Measurements from ENCODE around the gene LBX2. TPM values are rescaled to one million over a fixed set of nuclear protein-coding genes. Genes with fewer than 3 reads are reported as not detected.

The LBX2 gene
- total RNA-seq: 1.5 and 6.7 TPM in 2 replicates

GRCh38 chr2:74499267-74499939, at the start of gene LBX2:
LBX2 (minus strand) TSS chr2:74499603; CDS start chr2:74499537, 66 bp downstream.

GRCh38 chr2:74529357-74530238, 30.2 kb upstream of the LBX2 start, which contains the start of the genes AUP1 and HTRA2:
AUP1 (minus strand) TSS chr2:74529706; CDS start chr2:74529629, 77 bp downstream.
HTRA2 (plus strand) TSS chr2:74529933; CDS start chr2:74530007, 74 bp downstream.

GRCh38 chr2:74525717-74526648, 26.6 kb upstream of the LBX2 start, which contains the start of gene DQX1:
DQX1 (minus strand) TSS chr2:74526231; CDS start chr2:74525729, 502 bp downstream.

GRCh38 chr2:74514368-74515270, 15.2 kb upstream of the LBX2 start, which contains the start of gene TLX2:
TLX2 (plus strand) TSS chr2:74514450; CDS start chr2:74514807, 357 bp downstream.

GRCh38 chr2:74507145-74507925, 7.9 kb upstream of the LBX2 start, which contains the start of gene PCGF1:
PCGF1 (minus strand) TSS chr2:74507695; CDS start chr2:74507668, 27 bp downstream.

GRCh38 chr2:74482801-74483674, 16.4 kb downstream of the LBX2 start, which contains the start of the genes CCDC142 and TTC31:
CCDC142 (minus strand) TSS chr2:74482998; CDS start chr2:74482837, 161 bp downstream.
TTC31 (plus strand) TSS chr2:74483081; CDS start chr2:74483096, 15 bp downstream.

GRCh38 chr2:74472086-74472944, 27.1 kb downstream of the LBX2 start, which contains the start of gene MRPL53:
MRPL53 (minus strand) TSS chr2:74472680; CDS start chr2:74472660, 20 bp downstream.

GRCh38 chr2:74458132-74458937, 41.1 kb downstream of the LBX2 start, which contains the start of gene WBP1:
WBP1 (plus strand) TSS chr2:74458438; CDS start chr2:74458603, 165 bp downstream.

GRCh38 chr2:74454654-74455511, 44.5 kb downstream of the LBX2 start, which contains the start of gene INO80B:
INO80B (plus strand) TSS chr2:74455087; CDS start chr2:74455117, 30 bp downstream.

Other genes with a start within 250 kb of the LBX2 start
- under 0.01 and 0.51 TPM in 2 replicates for gene SLC4A5, start 156.2 kb downstream of the LBX2 start, total RNA-seq
- 84.4 and 103 TPM in 2 replicates for gene DCTN1, start 119.3 kb downstream of the LBX2 start, total RNA-seq
- 2.4 and 4.9 TPM in 2 replicates for gene C2orf81, start 78.0 kb downstream of the LBX2 start, total RNA-seq
- 46.8 and 49.0 TPM in 2 replicates for gene WDR54, start 77.9 kb downstream of the LBX2 start, total RNA-seq
- gene RTKN, start 57.7 kb downstream of the LBX2 start, total RNA-seq: 39.1 and 48.0 TPM in 2 replicates
- gene INO80B, start 44.5 kb downstream of the LBX2 start, total RNA-seq: 12.4 and 16.8 TPM in 2 replicates
- 56.4 and 113 TPM in 2 replicates for gene WBP1, start 41.2 kb downstream of the LBX2 start, total RNA-seq
- gene MOGS, start 34.2 kb downstream of the LBX2 start, total RNA-seq: 68.6 and 75.9 TPM in 2 replicates
- 26.5 and 31.4 TPM in 2 replicates for gene MRPL53, start 26.9 kb downstream of the LBX2 start, total RNA-seq
- 6.0 and 9.5 TPM in 2 replicates for gene CCDC142, start 16.6 kb downstream of the LBX2 start, total RNA-seq
- gene TTC31, start 16.5 kb downstream of the LBX2 start, total RNA-seq: 20.8 and 22.2 TPM in 2 replicates
- gene PCGF1, start 8.1 kb upstream of the LBX2 start, total RNA-seq: 10.4 and 15.0 TPM in 2 replicates
- not detected in 2 replicates for gene TLX2, start 14.8 kb upstream of the LBX2 start, total RNA-seq
- not detected in 2 replicates for gene DQX1, start 26.6 kb upstream of the LBX2 start, total RNA-seq
- gene AUP1, start 30.1 kb upstream of the LBX2 start, total RNA-seq: 96.3 and 120 TPM in 2 replicates
- 39.9 and 45.8 TPM in 2 replicates for gene HTRA2, start 30.3 kb upstream of the LBX2 start, total RNA-seq
- gene LOXL3, start 54.3 kb upstream of the LBX2 start, total RNA-seq: 9.0 and 14.8 TPM in 2 replicates
- gene DOK1, start 55.1 kb upstream of the LBX2 start, total RNA-seq: 32.8 and 43.5 TPM in 2 replicates
- gene M1AP, start 148.7 kb upstream of the LBX2 start, total RNA-seq: 1.1 and 1.3 TPM in 2 replicates
- gene SEMA4F, start 154.6 kb upstream of the LBX2 start, total RNA-seq: 12.7 and 12.9 TPM in 2 replicates